ENCODE data around the gene NCAPG.

GRCh38 chr4:17807446-17807845 is 3.3 kb upstream of the NCAPG start:
- TF ChIP-seq CTCF (IDR thresholded peaks at IDR 0.05) (no peak), ZFX (IDR thresholded peaks at IDR 0.05; ENCODE audit: borderline replicate concordance) (no peak)
